HL-60/S4 treated with retinoic acid at 250 ng/mL for 4 days and 3 days (cell line): ENCODE data around the gene CPPED1.

Source experiments
- in situ Hi-C: fragments of 300-500 bp; cut with MboI; formaldehyde crosslinking; loops from 2 replicates; pipeline ENCODE4 v1.7.0; 2022; ENCODE audit warnings: low sequenced_read_pairs

Gene CPPED1, protein sequence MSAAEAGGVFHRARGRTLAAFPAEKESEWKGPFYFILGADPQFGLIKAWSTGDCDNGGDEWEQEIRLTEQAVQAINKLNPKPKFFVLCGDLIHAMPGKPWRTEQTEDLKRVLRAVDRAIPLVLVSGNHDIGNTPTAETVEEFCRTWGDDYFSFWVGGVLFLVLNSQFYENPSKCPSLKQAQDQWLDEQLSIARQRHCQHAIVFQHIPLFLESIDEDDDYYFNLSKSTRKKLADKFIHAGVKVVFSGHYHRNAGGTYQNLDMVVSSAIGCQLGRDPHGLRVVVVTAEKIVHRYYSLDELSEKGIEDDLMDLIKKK

GRCh38 chr16:12803203-12804093, at the start of gene CPPED1:
TSS of gene CPPED1 (minus strand) at chr16:12803887. CDS start at chr16:12803776, 111 bp downstream.
- in situ Hi-C loops, result loop anchor here (10.0 to 25.0 kb wide), 3 partner anchors 229 to 466 kb away; no protein-coding TSS in a partner anchor

DNA sequence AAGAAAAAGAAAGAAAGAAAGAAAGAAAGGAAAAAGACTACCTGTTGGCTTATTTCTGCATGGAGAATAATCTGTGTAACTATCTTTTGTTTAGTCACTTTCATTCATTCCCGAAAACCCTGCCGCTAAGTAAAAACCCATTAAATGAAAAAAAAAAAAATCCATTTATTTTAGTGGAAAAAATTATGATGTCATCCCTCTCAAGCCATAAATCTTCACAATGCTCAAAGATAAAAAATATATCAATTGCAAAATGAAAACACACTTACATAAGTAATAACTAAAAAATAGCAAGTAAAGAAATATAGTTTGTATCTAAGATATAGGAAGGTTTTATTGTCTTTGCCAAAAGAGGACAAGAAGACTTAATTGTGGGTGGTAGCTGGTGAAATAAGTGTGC, 46.5 kb upstream of the CPPED1 start:
- in situ Hi-C loops, result no loop called here

DNA sequence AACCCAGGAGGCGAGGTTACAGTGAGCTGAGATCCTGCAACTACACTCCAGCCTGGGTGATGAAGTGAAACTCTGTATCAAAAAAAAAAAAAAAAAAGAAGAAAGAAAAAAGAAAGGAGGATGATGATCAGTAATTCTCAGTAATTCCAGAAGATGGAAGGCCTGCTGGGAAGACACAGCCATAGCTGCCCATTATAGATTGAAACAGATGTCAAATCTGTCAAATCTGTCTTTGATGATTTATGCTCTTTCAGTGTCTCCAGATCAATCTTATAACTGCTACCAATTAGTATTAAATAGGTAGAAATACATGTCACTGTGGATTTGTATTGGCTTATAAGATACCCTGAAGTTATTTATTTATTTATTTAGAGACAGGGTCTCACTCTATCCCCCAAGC, 42.9 kb upstream of the CPPED1 start:
- in situ Hi-C loops, result no loop called here

GRCh38 chr16:12845282-12845681, 41.6 kb upstream of the CPPED1 start:
- in situ Hi-C loops, result no loop called here

DNA sequence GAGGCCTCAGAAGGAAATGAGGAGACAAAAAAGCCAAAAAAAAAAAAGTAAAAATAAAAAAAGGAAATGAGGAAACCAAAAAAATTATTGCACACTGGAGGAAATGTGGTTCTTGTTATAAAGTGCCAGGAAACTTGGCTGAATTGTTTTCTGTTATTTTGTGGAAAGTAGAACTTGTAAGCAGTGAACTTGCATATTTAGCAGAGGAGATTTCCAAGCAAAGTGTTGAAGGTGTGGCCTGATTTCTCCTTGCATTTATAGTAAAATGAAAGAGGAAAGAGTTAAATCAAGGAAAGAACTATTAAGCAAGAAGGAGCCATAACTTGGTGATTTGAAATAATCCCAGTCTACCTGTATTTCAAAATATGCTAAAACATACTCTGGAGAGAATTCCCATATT, 34.1 kb upstream of the CPPED1 start:
- in situ Hi-C loops, result no loop called here

DNA sequence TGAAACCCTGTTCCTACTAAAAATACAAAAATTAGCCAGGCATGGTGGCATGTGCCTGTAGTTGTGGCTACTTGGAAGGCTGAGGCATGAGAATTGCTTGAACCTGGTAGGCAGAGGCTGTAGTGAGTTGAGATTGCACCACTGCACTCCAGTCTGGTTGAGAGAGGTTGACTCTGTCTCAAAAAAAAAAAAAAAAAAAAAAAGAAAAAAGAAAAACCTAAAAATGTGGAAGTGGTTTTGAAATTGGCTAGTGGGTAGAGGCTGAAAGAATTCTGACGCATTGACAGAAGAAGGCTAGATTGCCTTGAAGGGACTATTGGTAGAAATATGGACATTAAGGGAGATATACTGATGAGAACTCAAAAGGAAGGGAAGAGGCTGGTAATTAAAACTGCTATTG, 33.6 kb upstream of the CPPED1 start:
- in situ Hi-C loops, result no loop called here

- in situ Hi-C loops, result no loop called here
These were observed 30.2 kb upstream of the CPPED1 start for GRCh38 chr16:12833926-12834325.

DNA sequence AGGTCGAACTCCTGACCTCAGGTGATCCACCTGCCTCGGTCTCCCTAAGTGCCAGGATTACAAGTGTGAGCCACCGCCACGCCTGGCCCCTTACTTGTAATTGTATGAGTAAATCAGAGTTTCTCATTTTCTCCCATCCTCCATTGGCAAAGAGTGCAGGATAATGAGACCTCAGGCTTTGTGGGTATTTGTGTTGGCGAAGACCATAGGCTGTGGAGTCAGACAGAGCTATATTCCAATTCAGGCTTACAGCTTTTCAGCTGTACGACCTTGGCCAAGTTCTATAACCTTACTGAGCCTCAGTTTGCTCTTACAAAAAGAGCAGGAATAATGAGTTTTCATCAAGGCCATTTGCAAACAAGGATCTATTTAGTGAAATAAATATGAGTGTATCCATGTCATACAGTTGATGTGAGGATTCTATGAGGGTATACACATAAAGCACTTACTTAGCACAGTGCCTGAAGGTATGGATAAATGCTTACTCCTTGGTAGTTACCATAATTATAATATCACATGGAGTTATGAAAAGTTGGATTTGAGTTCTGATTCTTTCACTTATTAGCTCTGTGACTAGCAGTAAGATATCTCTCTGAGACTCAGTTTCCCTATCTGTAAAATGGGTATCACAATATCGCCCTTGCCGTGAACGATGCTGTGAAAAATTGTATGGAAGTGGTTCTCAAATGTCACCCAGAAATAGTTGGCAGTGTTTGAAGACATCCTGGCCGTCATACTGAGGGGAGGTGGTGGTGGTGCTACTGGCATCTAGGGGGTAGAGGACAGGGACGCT, 25.6 kb upstream of the CPPED1 start:
- in situ Hi-C loops, result no loop called here

- in situ Hi-C loops, result no loop called here
These were observed 24.5 kb upstream of the CPPED1 start for GRCh38 chr16:12828206-12828605.

- in situ Hi-C loops, result no loop called here
These were observed 22.9 kb upstream of the CPPED1 start for GRCh38 chr16:12826559-12826958.

DNA sequence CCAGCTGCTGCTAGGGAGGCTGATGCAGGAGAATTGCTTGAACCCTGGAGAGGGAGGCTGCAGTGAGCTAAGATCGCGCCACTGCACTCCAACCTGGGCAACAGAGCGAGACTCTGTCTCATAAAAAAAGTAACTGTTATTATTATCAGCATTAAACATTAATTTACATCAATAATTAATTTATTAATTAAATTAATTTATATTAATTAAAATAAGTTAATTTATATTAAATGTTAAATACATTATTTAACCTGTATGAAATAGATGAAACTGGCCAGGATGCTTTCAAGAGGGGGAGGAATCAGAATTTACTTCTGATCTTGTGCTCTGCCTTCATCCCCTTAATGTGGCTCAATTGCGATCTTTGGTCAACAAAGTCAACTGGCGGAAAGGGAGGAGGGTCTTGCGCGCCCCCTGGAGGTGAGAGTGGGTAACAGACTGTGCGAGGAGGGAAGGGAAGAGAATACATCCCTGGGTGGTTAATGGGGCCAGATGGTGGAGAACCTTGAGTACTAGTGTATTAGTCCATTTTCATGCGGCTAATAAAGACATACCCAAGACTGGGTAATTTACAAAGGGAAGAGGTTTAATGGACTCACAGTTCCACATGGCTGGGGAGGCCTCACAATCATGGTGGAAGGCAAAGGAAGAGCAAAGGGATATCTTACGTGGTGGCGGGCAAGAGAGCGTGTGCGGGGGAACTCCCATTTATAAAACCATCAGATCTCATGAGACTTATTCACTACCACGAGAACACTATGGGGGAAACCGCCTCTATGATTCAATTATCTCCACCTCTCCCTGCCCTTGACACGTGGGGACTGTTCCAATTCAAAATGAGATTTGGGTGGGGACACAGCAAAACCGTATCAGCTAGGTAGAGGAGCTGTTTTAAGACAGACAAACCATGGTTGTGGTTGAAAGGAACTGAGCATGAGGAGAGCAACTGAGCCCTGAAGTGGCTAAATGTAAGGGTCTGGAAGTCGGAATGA, 15.7 kb upstream of the CPPED1 start:
- in situ Hi-C loops, result loop anchor here (25.0 kb wide), 1 partner anchor 482 kb away; no protein-coding TSS in a partner anchor

- in situ Hi-C loops, result loop anchor here (25.0 kb wide), 1 partner anchor 481 kb away; no protein-coding TSS in a partner anchor
These were observed 14.6 kb upstream of the CPPED1 start for GRCh38 chr16:12818326-12818725.

- in situ Hi-C loops, result loop anchor here (25.0 kb wide), 1 partner anchor 480 kb away; no protein-coding TSS in a partner anchor
These were observed 13.1 kb upstream of the CPPED1 start for GRCh38 chr16:12816791-12817214.

DNA sequence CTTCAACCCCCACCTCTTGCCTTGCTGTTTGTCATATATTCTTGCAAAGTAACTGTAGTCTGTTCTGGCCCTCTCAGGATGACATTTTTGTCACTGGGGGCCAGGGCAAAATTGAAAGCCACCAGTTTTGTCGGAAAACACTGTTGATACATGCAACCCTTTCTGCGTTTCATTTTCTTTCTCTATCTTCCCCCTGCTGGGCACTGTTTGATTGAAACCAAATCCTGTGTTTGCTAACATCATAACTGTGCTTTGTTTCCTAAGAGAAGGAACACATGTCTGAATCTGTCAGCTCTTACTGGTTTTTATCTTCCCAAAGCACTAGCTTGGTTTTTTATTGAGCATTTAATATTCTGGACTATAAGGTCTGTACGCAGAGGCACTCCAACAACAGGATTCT, 11.7 kb upstream of the CPPED1 start:
- in situ Hi-C loops, result loop anchor here (25.0 kb wide), 1 partner anchor 478 kb away; no protein-coding TSS in a partner anchor

DNA sequence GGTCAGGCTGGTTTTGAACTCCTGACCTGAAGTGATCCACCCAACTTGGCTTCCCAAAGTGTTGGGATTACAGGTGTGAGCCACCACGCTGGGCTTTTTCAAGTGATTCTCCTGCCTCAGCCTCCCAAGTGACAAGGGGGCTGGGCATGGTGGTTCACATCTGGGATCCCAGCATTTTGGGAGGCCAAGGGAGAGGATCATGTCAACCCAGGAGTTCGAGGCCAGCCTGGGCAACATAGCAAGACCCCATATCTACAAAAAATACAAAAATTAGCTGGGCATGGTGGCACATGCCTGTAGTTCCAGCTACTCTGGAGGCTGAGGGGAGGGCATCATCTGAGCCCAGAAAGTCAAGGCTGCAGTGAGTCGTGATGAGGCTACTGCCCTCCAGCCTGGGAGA, 10.0 kb upstream of the CPPED1 start:
- in situ Hi-C loops, result loop anchor here (25.0 kb wide), 1 partner anchor 476 kb away; no protein-coding TSS in a partner anchor

GRCh38 chr16:12813321-12813720, 9.6 kb upstream of the CPPED1 start:
- in situ Hi-C loops, result loop anchor here (25.0 kb wide), 1 partner anchor 476 kb away; no protein-coding TSS in a partner anchor

DNA sequence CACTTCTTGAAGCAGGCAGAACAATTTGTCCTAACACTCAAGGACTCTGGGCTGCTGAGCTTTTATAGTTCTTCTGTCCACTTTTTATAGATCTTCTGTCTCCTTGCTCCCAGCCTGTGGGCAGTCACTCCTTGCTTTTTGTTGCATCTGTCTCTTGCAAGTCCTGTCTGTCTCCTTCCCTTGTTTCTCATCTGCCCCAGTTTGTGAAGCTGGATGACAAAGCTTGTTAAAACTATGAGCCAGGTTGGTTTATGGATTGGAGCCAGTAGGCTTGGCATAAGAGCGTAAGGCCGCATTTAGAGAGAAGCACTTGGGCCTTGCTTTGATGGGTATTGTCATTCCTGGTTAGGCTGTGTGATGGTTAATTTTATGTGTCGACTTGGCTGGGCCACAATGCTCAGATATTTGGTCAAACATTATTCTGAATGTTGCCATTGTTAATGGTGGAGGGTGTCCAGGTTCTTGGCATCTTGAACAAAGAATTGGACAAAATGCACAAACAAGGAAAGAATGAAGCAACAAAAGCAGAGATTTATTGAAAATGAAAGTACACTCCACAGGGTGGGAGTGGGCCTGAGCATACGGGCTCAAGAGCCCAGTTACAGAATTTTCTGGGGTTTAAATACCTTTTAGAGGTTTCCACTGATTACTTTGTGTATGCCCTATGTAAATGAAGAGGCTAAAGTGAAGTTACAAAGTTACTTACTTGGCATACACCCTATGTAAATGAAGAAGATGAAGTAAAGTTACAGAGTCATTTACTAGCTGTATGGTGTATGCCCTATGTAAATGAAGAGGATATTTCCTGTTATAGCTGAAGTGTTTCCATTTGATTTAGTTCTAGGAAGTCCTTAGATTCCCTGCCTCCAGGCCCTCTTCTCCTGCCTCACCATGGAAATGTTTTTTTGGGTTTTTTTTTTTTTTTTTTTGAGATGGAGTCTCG, 8.0 kb upstream of the CPPED1 start:
- in situ Hi-C loops, result loop anchor here (25.0 kb wide), 1 partner anchor 474 kb away; no protein-coding TSS in a partner anchor

DNA sequence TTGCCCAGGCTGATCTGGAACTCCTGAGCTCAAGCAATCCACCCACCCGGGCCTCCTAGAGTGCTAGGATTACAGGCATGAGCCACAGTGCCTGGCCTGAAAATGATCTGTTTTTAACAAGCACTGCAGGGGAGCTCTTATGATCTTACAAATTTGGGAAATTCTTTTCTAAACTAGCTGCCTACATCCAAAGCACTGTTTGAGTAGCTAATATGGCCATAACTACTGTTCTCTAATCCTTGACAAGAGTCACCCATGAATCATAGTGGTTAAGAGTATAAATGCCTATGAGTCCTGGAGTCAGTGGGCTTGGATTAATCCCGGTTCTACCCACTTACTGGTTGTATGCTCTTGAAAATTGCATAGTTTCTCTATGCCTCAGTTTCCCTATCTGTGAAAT, 1.4 kb upstream of the CPPED1 start:
- in situ Hi-C loops, result loop anchor here (10.0 to 25.0 kb wide), 3 partner anchors 230 to 468 kb away; no protein-coding TSS in a partner anchor
